Activated CD4-positive, alpha-beta T cell treated with anti-CD3 and anti-CD28 coated beads, Interleukin-2, amount 50 U/mL, for 16 hours (primary cell): ENCODE results near the gene MCM3AP.
"Not testable (repeated sequence)": the region's sequence is repeated elsewhere in the genome, so short reads cannot be mapped to it uniquely, and the experiment has no call there.

Experiments
- DNase-seq: peaks from one replicate; pipeline ENCODE4 v3.0.0-alpha.2; 2020

MCM3AP gene

DNA sequence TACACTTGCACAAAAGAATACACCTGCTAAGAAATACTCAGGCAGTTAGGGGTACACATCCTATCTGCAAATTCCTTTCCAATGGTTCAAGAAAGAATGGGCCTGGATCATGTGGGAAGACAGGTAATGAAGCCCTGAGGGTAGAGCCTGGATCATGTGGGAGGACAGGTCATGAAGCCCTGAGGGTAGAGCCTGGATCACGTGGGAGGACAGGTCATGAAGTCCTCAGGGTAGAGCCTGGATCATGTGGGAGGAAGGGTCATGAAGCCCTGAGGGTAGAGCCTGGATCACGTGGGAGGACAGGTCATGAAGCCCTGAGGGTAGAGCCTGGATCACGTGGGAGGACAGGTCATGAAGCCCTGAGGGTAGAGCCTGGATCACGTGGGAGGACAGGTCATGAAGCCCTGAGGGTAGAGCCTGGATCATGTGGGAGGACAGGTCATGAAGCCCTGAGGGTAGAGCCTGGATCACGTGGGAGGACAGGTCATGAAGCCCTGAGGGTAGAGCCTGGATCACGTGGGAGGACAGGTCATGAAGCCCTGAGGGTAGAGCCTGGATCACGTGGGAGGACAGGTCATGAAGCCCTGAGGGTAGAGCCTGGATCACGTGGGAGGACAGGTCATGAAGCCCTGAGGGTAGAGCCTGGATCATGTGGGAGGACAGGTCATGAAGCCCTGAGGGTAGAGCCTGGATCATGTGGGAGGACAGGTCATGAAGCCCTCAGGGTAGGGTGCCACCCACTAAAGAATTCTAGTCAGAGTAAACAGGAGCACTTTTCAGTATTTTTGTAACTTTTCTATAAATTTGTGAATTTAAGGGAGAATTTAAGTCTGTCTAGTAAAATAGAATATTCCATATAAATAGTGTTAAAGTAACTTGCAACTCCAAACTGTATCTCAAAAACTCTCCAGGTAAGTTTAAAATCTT is 84.3 kb downstream of the MCM3AP start:
- DNase-seq: not testable (repeated sequence)

DNA sequence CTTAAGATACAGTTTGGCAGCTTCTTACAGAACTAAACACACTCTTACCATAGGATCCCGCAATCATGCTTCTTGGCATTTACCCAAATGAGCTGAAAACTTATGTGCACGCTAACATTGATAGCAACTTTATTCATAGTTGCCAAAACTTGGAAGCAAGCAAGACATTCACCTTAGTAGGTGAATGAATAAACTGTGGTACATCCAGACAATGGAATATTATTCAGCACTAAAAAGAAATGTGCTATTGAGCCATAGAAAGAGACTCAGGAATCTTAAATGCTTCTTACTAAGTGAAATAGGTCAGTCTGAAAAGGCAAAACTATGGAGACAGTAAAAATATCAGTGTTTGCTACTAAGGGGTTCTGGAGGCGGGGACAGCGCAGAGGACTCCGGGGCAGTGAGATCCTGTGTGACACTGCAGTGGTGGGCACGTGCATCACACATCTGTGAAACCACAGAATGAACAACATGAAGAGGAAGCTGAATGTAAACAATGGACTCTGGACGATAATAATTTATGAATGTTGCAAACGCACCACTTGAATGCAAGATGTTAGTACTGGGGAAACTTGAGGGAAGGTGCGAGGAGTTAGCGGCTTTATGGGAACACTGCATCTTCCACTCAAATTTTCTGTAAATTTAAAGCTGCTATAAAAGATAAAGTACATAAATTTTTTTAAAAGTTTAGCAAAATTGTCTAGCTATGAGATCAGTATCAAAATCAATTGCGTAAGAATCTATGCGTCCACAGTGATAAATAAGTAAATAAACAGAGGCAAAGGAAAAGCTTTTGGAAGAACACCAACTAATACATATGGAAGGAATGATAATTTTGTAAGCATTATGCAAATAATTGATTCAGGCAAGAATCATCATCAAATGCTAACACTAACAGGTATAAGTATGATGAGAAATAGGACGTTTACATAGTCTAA is 85.7 kb downstream of the MCM3AP start:
- no peak for DNase-seq

DNA sequence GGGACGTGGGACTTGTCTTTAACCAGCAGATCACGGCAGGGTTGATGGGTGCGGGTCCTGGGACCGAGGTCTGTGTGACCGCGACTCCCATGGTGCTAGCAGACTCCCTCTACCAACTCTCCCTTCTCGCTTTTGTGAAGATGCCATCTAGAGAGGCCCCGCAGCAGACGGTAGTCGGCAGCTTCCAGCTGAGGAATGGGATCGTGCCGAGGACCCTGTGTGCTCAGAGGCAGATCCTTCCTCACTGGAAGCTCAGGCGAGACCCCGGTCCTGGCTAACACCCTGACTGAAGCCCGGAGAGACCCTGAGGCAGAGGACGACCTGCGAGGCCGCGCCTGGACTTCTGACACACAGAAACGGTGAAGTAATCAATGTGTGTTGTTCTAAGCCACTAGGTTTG is 88.7 kb downstream of the MCM3AP start:
- DNase-seq: no peak

DNA sequence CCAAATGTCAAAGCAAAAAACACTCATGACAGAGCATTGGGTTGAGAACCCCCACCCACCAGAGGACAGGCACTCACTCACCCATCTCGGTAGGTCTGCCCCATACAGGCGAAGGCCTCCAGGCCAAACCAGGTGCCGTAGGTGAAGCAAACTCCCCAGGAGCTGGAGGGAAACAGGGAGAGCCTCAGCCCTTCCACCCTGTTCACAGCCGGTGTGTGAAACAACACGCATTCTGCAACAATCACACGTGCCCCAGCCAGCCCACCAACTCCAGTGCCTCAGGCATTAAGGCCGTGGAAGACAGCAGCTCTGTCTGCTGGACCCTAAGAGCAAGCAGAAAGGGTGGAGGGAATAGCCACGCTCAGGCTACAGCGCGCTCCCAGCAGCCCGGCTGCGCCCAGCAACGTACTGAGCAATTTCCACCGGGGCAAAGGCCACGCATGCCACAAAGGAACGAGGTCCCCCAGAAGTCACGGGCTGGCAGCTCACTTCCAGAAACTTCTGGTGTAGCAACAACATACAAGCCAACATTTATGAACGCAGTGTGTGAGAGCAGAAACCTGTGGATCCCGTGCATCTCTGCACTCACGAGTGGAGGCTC is 89.7 kb downstream of the MCM3AP start:
- DNase-seq: no peak

DNA sequence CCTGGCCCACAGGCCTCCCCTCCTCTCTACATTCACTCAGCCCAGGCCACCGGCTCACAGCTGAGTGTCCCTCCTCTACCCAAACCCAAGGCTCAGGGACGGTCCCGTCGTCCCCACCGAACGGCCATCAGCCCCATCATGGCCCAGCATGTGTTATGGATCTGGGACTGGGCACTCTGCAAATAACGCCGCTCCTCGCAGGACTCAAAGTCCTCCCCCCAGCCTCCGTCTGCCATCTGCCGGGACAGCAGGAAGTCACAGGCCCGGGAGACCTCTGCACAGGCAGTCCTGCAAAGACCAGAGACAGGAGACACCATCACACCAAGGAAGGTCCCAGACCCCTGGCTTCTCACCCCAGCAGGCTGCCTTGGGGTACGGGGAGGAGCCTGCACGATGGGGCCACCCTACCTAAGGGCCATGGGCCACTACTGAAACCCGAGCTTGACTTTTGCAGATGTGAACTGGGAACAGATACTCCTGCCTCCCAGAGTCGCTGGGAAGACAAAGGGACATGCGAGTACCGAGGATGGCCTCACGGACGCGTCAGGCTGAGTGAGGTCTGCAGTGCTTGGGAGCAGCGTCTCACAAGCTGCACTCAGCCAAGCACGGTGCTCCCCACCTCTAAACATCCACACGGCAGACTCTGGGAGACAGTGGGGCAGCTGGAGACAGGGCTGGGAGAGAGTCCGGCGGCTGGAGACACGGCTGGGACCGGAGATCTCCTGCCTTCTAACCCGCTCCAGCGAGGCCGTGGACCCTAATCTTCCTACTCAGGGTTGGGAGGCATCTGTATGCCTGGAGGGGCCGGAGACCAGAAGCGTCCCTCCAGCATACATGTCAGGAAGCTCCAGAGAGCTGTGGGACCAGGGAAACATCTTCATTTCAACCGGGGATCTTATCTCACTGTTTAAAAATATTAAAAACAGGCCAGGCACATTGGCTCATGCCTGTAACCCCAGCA is 90.8 kb downstream of the MCM3AP start:
- DNase-seq: no peak

DNA sequence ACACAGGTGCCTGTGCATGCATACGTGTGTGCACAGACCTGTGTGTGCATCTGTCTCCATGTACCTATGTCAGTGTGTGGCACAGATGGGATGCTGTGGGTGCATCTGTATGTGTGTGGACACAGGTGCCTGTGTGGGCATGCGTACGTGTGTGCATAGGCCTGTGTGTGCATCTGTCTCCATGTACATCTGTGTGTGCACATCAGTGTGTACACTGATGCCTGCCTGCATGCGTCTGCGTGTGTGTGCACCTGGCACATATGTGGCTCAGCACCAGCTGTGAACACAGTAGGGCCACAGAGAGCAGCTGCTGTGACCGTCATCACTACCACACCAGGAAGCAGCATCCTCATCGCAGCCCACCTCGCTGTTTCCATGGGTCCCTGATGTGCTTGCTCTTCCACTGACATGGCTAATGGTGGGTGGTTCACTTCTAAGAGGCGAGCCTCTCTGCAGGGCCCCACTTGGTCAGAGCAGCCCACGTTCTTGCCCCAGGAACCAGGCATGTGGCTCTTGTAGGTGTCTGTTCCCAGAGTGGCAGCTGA is 91.5 kb downstream of the MCM3AP start:
- DNase-seq: no peak

DNA sequence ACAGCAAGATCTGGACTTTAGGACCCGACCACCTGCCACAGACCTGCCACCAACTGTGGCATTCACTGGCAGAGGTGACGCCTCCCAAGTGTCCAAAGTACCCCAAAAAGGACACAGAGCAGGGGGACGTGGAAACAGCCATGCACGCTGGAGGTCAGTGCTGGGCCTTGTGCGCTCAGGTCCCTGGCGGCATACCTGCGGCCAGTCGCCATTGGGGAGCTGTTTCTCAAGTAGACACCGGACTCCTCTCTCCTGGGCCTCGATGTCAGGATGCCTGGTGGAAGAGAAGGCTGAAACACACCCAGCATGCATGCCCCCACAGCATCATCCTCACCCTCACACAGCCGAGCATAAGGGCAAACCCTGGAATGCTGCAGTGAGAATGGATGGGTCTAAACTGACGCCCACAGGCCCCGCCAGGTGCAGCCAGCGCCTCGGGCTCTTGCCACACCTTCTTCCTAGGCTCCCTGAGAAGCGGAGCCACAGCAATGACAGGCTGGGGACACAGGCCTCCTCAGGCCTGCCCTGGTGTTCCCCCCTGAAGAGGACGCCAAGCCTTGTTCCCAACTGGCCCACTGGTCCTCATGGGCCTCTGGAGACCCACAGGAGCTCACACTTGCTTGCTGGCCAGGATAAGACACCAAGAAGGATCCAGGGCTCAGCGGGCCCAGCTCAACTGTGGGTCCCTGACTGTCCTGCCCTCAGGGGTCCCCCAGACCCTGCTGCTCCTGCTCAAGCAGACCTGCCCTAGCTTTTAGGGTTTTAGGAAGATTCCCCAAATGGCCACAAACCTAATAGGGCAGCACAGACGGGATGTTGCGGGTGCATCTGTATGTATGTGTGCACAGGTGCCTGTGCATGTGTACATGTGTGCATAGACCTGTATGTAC is 93.5 kb downstream of the MCM3AP start:
- no peak for DNase-seq

DNA sequence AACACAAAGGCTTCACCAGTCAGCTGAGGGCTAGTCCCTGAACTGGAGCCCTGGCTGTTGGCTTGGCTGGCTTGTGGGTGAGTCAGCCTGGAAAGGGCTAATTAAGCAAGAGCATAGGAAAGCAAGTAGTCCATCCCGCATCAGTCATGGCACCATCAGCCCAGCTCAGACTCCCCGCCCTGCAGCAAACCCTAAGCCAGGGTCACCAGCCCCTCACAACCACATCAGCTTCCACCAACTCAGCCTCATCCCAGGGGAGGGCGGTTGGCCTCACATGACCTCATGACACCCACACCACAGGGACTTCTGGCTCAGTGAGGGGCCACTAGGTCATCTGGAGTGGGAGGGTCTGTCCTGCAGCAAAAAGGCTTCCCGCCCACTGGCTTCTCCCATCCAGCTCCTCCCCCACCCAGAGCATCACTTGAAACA is 94.1 kb downstream of the MCM3AP start:
- DNase-seq: no peak

DNA sequence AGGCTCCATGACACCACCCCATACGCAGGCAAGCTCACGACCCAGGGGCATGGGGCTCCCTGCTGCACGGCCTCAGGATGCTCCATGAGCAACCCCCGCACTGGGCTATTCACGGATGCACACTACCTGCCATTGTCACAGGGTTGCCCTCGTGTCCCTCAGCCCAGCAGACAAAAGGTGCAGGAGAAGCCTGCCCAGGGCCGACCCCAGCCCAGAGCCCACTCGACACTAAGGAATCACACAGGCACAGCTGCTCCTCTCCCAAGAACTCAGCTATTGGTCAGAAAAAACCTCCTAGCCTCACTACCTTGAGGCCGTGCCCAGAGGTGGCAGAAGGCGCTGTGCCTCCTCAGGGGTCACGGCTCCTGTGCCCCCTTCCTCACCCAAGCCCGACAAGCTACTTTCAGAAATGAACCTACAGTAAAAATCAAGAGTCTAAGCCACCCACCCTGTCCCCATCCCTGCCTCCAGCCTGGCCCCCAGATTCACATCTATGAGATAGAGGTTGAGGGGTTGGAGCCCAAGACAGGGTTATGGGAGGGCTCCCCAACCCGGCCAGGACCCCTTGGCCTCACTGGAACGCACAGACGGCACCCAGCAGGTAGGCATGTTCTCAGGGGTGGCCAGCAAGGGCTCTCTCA is 94.8 kb downstream of the MCM3AP start:
- DNase-seq: no peak

DNA sequence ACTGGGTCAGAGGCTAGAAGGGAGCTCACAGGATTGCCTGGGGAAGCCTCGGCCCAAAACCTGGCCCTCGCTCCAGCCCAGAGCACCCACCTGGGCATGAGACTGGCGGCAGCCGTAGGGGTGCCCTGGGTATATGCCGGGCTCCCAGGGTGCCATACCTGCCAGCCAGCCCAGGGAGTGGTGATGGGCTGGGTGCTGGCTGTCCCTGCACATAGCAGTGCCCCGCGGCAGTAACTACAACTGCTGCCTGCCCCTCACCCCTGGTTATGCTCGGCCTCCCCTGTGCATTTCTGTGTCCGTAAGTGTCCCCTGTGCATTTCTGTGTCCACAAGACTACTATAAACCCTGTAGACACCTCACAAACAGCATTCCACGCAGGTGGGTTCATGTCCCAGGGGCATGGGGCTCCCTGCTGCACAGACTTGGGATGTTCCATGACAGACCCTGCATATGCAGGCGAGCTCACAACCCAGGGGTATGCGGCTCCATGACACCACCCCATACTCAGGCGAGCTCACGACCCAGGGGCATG is 95.4 kb downstream of the MCM3AP start:
- no peak for DNase-seq

- no peak for DNase-seq
These were observed 96.0 kb downstream of the MCM3AP start for GRCh38 chr21:46189213-46189958.

DNA sequence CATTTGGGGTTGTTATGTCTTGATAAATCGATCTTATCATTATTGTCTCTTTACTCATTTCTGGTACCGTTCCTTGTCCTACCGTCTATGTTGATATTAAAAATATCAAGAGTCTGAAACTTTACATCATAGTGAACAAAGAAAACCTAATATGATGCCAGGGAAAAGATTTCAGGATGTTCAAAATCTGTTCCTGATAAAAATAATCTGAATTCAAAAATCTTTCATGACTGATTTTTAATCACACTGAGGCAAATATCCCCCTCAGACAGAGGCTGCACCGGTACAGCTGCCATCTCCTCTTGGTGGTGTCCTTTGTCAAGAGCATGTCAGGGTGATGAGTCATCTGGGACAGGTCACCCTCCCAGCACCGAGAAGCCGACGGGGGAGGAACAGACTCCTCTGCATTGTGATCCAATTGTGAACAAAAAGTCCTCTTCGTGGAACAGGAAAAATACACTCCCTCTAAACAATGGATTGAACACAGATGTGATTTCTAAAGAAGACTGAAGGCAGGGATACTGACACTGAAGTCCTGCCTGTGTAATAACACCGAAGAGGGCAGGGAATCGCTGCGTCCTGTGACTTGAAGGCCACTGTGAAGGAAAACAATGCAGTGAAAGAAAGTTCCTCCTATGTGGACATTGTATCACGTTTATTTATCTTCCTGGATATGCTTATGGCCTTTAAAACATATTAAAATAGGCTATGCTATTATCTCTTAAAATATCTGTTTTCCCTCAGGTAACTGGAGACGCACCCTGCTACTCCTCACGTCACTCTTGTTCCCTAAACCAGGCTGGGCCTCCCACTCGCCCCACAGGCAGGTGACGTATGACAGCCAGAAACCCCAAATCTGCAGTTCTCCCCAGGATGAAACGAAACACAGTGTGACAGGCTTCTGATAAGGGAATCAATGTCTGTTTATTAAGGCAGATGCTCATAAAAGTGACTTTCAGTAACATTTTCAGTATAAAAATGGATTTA is 96.9 kb downstream of the MCM3AP start:
- no peak for DNase-seq

DNA sequence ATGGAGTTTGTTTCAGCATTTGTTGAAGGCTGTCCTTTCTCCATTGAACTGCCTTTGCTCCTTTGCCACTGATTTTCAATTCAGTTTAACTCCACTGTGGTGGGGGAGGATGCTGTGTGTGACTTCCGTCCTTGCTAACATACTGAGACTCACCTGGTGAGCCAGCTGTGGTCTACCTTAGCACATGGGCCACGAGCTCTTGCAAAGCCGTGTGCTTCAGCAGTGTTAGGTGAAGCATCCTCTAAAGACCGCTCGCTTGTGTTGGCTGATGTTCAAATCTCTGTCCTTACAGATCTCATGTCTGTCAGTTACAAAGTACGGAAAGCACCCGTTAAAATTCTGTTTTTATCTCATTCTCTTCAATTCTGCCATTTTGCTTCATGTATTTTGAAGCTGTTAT is 97.6 kb downstream of the MCM3AP start:
- DNase-seq: no peak

- DNase-seq: no peak
These were observed 98.2 kb downstream of the MCM3AP start for GRCh38 chr21:46187261-46187660.

DNA sequence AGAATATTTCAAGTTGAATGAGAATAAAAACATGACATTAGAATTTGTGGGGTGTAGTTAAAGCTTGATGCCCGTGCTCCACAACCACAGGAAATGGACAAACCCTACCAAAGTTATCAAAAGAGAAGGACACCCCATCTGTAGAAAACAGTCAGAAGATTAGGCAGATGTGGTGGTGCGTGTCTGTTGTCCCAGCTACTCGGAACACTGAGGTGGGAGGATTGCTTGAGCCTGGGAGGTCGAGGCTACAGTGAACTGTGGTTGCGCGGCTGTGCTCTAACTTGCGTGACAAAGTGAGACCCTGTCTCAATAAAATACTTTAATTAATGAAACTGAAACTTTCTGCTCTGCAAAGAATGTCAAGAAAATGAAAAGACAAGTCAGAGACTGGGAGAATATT is 99.7 kb downstream of the MCM3AP start:
- DNase-seq: no peak
